Breast epithelium (tissue), 4 donors: Measurements from ENCODE around the gene BACH2. TPM values are rescaled to one million over a fixed set of nuclear protein-coding genes. Genes with fewer than 3 reads are reported as not detected.

ENCODE experiments used
- DNase-seq, 2 donors: peaks; one replicate each; pipeline ENCODE4 v3.0.0-alpha.2; 2019; ENCODE audit warnings: low spot score in 2 of 2
- H3K27ac ChIP-seq, 2 donors: fragments of 200-600 bp; sonication (generic) in 1 of 2; one replicate each; pipeline ENCODE4 v1.5.1; 2016 to 2019; ENCODE audit warnings: mild to moderate bottlenecking in 1 of 2
- H3K27me3 ChIP-seq, 2 donors: fragments of 200-600 bp; sonication (generic) in 1 of 2; one replicate each; pipeline versions ENCODE4 v1.5.1 to v1.6.0; 2017 to 2019; ENCODE audit warnings: control low read depth in 1 of 2, mild to moderate bottlenecking in 1 of 2
- H3K36me3 ChIP-seq: fragments of 200-600 bp; one replicate; pipeline ENCODE4 v1.5.1; 2019
- H3K4me1 ChIP-seq, 2 donors: fragments of 200-600 bp; sonication (generic); one replicate each; pipeline ENCODE4 v1.5.1; 2016 to 2019; ENCODE audit warnings: control low read depth in 1 of 2
- H3K4me3 ChIP-seq, 3 donors: fragments of 200-600 bp; sonication (generic); 1 replicate in 2 of 3; 2 replicates in 1 of 3; pipeline ENCODE4 v1.5.1; 2016 to 2019; ENCODE audit warnings: mild to moderate bottlenecking in 3 of 3, moderate library complexity in 2 of 3
- H3K9me3 ChIP-seq, 2 donors: fragments of 200-600 bp; sonication (generic) in 1 of 2; one replicate each; pipeline ENCODE4 v1.5.1; 2016 to 2019; ENCODE audit warnings: control low read depth in 1 of 2
- POLR2A ChIP-seq: fragments of 450-650 bp; IDR thresholded peaks from one replicate; pipeline ENCODE4 v1.6.1; 2016; ENCODE audit warnings: antibody characterized with exemption, mild to moderate bottlenecking, moderate library complexity
- POLR2AphosphoS5 ChIP-seq, 3 donors: sonication (generic); formaldehyde crosslinking; IDR thresholded peaks; one replicate each; pipeline ENCODE4 v1.6.1; 2017; ENCODE audit warnings: antibody characterized with exemption in 3 of 3
- intact Hi-C: fragments of 100-400 bp; cut with DNase I; formaldehyde crosslinking; loops from one replicate; pipeline ENCODE4 v1.15.1; 2023; ENCODE audit warnings: low total_unique reads
- total RNA-seq, 3 donors: library from RNA; depleted of rRNA; stranded (reverse); fragments of >200 nt; gene quantifications; one replicate each; pipeline ENCODE4 v1.1.0, GENCODE V29; 2016
- TF ChIP-seq, protein P1 (sequence below), 3 donors: fragments of 450-650 bp; IDR thresholded peaks; one replicate each; pipeline ENCODE4 v1.5.1; 2016 to 2017; ENCODE audit warnings: antibody characterized with exemption in 3 of 3, mild to moderate bottlenecking in 3 of 3, moderate library complexity in 3 of 3

The BACH2 gene
- total RNA-seq, 3 donors from 2014 or later: 6.2 to 13.8 (median 7.0) TPM

DNA sequence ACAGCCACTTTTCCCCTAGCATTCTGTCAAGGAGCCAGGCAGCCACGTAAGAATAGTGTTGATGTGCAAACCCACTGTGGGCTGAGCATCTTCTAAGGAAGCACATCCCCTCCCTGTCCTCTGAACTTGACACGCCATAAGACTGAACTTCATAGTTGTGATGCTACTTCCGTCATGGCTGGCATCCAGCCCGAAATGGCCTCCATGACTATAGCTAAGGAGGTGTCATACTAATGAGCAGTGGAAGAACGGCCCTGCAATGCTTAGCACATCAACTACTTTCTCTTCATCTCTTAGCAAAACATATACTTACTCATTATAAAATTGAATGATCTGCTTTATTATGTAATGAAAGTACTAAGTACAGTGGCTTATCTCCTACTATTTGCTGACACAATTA is 292.1 kb downstream of the BACH2 start:
- H3K27me3 ChIP-seq: no peaks in the 10 kb centered on the region
- peak in 1 of 2 donors; percentile 28 for DNase-seq
- no peaks in the 10 kb centered on the region for H3K36me3 ChIP-seq
- no peak for TF ChIP-seq POLR2AphosphoS5 (IDR thresholded peaks at IDR 0.05)
- TF ChIP-seq, protein P1, sequence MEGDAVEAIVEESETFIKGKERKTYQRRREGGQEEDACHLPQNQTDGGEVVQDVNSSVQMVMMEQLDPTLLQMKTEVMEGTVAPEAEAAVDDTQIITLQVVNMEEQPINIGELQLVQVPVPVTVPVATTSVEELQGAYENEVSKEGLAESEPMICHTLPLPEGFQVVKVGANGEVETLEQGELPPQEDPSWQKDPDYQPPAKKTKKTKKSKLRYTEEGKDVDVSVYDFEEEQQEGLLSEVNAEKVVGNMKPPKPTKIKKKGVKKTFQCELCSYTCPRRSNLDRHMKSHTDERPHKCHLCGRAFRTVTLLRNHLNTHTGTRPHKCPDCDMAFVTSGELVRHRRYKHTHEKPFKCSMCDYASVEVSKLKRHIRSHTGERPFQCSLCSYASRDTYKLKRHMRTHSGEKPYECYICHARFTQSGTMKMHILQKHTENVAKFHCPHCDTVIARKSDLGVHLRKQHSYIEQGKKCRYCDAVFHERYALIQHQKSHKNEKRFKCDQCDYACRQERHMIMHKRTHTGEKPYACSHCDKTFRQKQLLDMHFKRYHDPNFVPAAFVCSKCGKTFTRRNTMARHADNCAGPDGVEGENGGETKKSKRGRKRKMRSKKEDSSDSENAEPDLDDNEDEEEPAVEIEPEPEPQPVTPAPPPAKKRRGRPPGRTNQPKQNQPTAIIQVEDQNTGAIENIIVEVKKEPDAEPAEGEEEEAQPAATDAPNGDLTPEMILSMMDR (IDR thresholded peaks at IDR 0.05): no peak
- TF ChIP-seq POLR2A: no peak
- intact Hi-C loops: no loop called here
- peak overlapping the region; percentile 90 to 92 for H3K27ac ChIP-seq
- H3K9me3 ChIP-seq: no peaks in the 10 kb centered on the region
- peaks cover 0 to 5% of the 10 kb centered on the region in 2 donors for H3K4me1 ChIP-seq
- no peak overlapping the region for H3K4me3 ChIP-seq

DNA sequence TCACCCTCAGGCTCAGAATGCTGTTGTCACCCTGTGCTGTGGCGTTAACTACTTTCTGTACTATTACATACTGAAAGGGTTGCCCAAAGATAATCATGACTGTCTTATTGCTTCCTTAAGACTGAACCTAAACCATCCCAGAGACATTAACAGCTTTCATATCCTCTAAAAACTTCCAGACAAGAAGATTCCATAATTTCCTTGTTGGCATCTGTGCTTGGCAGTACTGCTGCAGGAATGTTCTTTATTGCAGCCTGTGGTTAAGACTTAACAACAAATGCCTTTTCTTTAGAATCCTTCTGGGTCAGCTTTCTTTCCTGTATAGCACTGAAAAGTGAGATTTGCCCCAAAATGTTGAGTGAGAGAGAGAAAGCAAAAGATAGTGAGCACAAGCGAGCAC is 292.7 kb downstream of the BACH2 start:
- peak overlapping the region; percentile 90 to 92 for H3K27ac ChIP-seq
- peaks cover 0 to 5% of the 10 kb centered on the region in 2 donors for H3K4me1 ChIP-seq
- TF ChIP-seq, protein P1 (IDR thresholded peaks at IDR 0.05): no peak
- no peak for DNase-seq
- no peaks in the 10 kb centered on the region for H3K9me3 ChIP-seq
- no peaks in the 10 kb centered on the region for H3K27me3 ChIP-seq
- intact Hi-C loops: no loop called here
- H3K4me3 ChIP-seq: peak overlapping the region in 1 of 3 donors; percentile 19
- H3K36me3 ChIP-seq: no peaks in the 10 kb centered on the region

DNA sequence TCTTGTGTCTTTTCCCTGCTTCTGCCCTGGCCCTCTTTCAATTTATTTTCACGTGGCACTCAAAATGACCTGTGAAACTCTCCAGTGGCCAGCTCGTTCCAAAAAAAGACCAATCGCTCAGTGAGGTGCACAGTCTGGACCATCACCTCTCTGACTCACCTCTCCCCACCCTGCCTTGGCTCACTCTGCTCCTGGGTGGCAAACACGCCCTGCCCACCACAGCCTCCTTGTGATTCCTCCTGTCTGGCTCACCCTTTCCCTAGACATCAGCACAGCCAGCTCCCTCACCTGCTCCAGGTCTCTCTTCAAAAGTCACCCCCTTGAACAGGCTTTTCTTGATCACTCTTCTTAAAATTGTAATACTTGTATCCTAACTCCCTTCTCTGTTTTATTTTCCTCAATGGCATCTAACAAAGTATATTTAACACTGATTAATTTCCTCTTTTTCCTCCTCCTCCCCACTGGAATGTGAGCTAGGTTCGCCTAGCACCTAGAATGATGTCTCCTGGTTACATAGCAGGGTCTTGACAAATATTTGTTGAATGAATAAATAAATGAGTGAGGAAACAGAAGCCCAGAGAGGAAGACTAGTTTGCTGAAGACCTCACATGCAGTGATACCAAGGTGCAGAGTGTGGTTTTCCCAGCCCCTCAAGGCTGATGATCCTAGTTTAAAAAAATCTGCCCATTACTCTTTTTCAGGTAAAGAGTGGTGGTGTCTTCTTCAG is 293.4 kb downstream of the BACH2 start:
- Histone ChIP-seq H3K27me3 (no peaks in the 10 kb centered on the region), H3K9me3 (no peaks in the 10 kb centered on the region), H3K4me3 (no peak overlapping the region), H3K27ac (peak overlapping the region; percentile 90 to 92), H3K4me1 (peaks cover 0 to 5% of the 10 kb centered on the region in 2 donors), H3K36me3 (no peaks in the 10 kb centered on the region)
- intact Hi-C loops: no loop called here
- no peak for DNase-seq
- TF ChIP-seq, protein P1 (IDR thresholded peaks at IDR 0.05): no peak
- no peak for TF ChIP-seq POLR2A
- no peak for TF ChIP-seq POLR2AphosphoS5 (IDR thresholded peaks at IDR 0.05)

DNA sequence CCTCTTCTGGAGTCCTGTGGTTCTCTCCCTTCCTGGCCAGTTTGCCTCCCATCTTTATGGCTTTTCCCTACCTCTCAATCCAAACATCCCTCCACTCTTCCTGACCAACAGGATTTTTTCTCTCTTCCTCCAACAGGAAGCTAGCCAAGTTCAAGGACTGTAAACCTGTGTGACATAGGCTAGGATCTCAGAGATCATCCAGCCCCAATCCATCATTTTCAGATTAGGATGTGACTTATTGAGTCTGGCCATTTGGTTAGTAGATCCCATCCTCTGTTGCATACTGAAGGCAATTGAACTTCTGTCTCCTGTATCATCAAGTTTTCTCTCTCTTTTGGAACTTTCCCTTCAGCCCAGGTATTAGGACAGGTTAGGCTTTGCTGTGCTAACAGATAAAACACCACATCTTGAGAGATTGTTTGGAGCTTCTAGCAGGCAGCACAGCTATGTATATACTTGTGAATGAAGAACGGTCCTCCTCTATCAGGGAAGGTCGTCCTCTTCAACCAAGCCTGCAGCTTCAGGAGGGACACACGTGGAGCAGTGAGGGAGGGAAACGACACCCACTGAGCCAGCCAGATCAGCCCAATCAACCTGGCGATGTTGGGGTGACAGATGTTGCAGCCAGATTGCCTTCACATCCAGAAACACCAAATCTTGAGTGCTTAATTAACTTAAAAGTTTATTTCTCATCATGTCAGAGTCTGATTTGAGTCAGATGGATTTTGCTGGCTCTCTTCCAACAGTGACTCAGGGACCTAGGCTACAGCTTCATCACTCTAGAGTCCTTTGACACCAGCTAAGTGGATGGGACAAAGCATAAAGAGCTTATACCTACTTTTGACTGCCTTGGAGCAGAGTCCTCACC is 295.5 kb downstream of the BACH2 start:
- no peaks in the 10 kb centered on the region for H3K9me3 ChIP-seq
- peaks cover 0 to 5% of the 10 kb centered on the region in 2 donors for H3K4me1 ChIP-seq
- no peak overlapping the region for H3K4me3 ChIP-seq
- no peak for DNase-seq
- H3K36me3 ChIP-seq: no peaks in the 10 kb centered on the region
- H3K27ac ChIP-seq: peak overlapping the region; percentile 81 to 90
- no peak for TF ChIP-seq POLR2AphosphoS5 (IDR thresholded peaks at IDR 0.05)
- TF ChIP-seq POLR2A: no peak
- TF ChIP-seq, protein P1 (IDR thresholded peaks at IDR 0.05): no peak
- intact Hi-C loops: no loop called here
- H3K27me3 ChIP-seq: no peaks in the 10 kb centered on the region
